Measurements from ENCODE around the gene RNF8. TPM values are rescaled to one million over a fixed set of nuclear protein-coding genes. Genes with fewer than 3 reads are reported as not detected.

Gene RNF8
- total RNA-seq, 1 donor from 2014 or later: 6.3 TPM

DNA sequence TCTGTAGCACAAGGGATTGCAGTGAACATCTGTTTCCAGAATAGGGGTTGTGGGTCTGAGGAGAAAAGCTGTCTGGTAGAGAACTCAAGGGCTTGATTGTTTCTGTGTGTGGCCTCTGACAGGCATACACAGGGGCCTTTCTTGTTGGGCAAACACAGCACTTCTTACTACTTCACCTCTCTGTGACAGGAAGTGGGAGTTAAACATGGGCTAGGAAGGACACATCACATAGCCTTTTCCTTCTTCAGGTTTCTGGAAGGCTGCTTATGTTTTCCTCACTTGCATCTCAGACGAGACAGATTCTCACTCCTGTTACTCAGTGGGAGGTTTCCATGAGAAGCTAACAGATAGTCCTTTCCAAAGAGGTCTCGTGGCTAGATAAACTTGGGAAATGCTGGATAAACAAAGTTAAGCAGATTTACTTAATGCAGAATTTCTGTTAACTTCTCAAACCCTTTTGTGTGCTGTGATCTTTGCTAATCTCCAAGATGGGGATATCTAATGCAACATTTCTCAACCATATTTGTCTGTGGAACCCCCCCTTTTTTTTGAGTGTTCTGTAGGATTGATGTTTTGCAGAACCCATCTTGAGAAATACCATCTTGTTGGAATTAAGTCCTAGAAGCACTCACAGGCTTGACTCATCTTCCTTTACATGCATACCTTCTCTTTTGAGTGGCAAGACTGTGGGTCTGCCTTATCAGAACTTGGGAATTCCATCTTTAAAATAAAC lies 41.9 kb upstream of the RNF8 start:
- Histone ChIP-seq H3K4me3 (ENCODE audit: low read length in 3 of 3) (no peak overlapping the region), H3K9me3 (ENCODE audit: control insufficient read depth in 3 of 3, low read length in 3 of 3) (no peaks in the 10 kb centered on the region), H3K36me3 (ENCODE audit: control insufficient read depth in 3 of 3, insufficient read depth in 3 of 3, low read length in 3 of 3) (peaks cover 32 to 39% (median 33%) of the 10 kb centered on the region in 3 donors), H3K27me3 (ENCODE audit: control insufficient read depth in 3 of 3, insufficient read depth in 3 of 3, low read length in 3 of 3) (no peaks in the 10 kb centered on the region), H3K27ac (ENCODE audit: low read depth, low read length) (no peak overlapping the region), H3K4me1 (ENCODE audit: control insufficient read depth in 3 of 3, insufficient read depth in 3 of 3, low read length in 3 of 3) (peaks cover 0 to 7% (median 5%) of the 10 kb centered on the region in 3 donors), H3K9ac (ENCODE audit: low read depth in 1 of 3, low read length in 3 of 3) (no peak overlapping the region)

DNA sequence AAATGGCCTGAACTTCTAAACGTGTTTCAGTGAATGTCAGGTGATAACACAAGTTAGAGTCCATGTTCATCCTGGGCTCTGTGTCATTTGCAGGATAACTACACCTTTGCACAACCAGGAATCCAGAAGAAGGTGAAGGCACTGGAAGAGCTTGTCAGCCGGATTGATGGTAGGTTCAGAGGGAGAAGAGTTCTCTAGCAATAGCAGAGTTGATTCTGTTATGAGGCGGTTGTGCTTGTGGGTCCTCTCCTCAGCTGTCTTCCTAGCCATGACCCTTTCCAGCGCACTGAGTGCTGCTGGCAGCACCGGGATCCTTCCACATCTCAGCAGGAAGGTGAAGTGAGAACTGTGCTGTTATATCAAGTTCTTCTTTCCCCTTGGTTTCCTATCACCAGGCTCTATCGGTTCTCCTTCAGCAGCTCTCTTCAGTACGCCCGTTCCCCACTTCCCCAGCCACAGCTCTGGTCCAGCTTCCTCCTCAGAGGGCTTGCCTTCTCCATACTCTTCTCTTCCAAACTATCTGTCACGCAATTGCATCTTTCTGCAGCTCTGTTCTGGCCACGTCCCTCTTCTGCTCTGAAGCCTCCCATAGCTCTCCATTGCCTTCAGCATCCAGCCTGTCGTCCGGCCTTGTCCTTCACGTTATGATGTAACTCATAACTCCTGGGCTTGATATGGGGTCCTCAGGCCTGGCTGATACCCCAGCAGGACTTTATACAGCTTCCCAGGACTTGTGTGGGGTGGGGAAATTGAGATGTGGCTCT lies 39.9 kb upstream of the RNF8 start:
- no peaks in the 10 kb centered on the region for H3K9me3 ChIP-seq (ENCODE audit: control insufficient read depth in 3 of 3, low read length in 3 of 3)
- no peak overlapping the region for H3K27ac ChIP-seq (ENCODE audit: low read depth, low read length)
- peaks cover 42 to 56% (median 53%) of the 10 kb centered on the region in 3 donors for H3K36me3 ChIP-seq (ENCODE audit: control insufficient read depth in 3 of 3, insufficient read depth in 3 of 3, low read length in 3 of 3)
- H3K9ac ChIP-seq (ENCODE audit: low read depth in 1 of 3, low read length in 3 of 3): no peak overlapping the region
- no peaks in the 10 kb centered on the region for H3K27me3 ChIP-seq (ENCODE audit: control insufficient read depth in 3 of 3, insufficient read depth in 3 of 3, low read length in 3 of 3)
- peaks cover 0 to 2% (median 0%) of the 10 kb centered on the region in 3 donors for H3K4me1 ChIP-seq (ENCODE audit: control insufficient read depth in 3 of 3, insufficient read depth in 3 of 3, low read length in 3 of 3)
- no peak overlapping the region for H3K4me3 ChIP-seq (ENCODE audit: low read length in 3 of 3)

- Histone ChIP-seq H3K9me3 (ENCODE audit: control insufficient read depth in 3 of 3, low read length in 3 of 3) (no peaks in the 10 kb centered on the region), H3K9ac (ENCODE audit: low read depth in 1 of 3, low read length in 3 of 3) (no peak overlapping the region), H3K36me3 (ENCODE audit: control insufficient read depth in 3 of 3, insufficient read depth in 3 of 3, low read length in 3 of 3) (peaks cover 47 to 62% (median 55%) of the 10 kb centered on the region in 3 donors), H3K27me3 (ENCODE audit: control insufficient read depth in 3 of 3, insufficient read depth in 3 of 3, low read length in 3 of 3) (no peaks in the 10 kb centered on the region), H3K4me1 (ENCODE audit: control insufficient read depth in 3 of 3, insufficient read depth in 3 of 3, low read length in 3 of 3) (no peaks in the 10 kb centered on the region), H3K4me3 (ENCODE audit: low read length in 3 of 3) (no peak overlapping the region), H3K27ac (ENCODE audit: low read depth, low read length) (no peak overlapping the region)
Observed at GRCh38 chr6:37314487-37315156, 39.2 kb upstream of the RNF8 start.

- peaks cover 48 to 64% (median 55%) of the 10 kb centered on the region in 3 donors for H3K36me3 ChIP-seq (ENCODE audit: control insufficient read depth in 3 of 3, insufficient read depth in 3 of 3, low read length in 3 of 3)
- no peaks in the 10 kb centered on the region for H3K9me3 ChIP-seq (ENCODE audit: control insufficient read depth in 3 of 3, low read length in 3 of 3)
- no peaks in the 10 kb centered on the region for H3K27me3 ChIP-seq (ENCODE audit: control insufficient read depth in 3 of 3, insufficient read depth in 3 of 3, low read length in 3 of 3)
- H3K4me1 ChIP-seq (ENCODE audit: control insufficient read depth in 3 of 3, insufficient read depth in 3 of 3, low read length in 3 of 3): no peaks in the 10 kb centered on the region
- H3K9ac ChIP-seq (ENCODE audit: low read depth in 1 of 3, low read length in 3 of 3): no peak overlapping the region
- H3K27ac ChIP-seq (ENCODE audit: low read depth, low read length): no peak overlapping the region
- no peak overlapping the region for H3K4me3 ChIP-seq (ENCODE audit: low read length in 3 of 3)
Observed at GRCh38 chr6:37315157-37315515, 38.6 kb upstream of the RNF8 start.

GRCh38 chr6:37316071-37316470 lies 37.7 kb upstream of the RNF8 start:
- H3K9me3 ChIP-seq (ENCODE audit: control insufficient read depth in 3 of 3, low read length in 3 of 3): no peaks in the 10 kb centered on the region
- H3K27ac ChIP-seq (ENCODE audit: low read depth, low read length): no peak overlapping the region
- no peaks in the 10 kb centered on the region for H3K4me1 ChIP-seq (ENCODE audit: control insufficient read depth in 3 of 3, insufficient read depth in 3 of 3, low read length in 3 of 3)
- no peak overlapping the region for H3K9ac ChIP-seq (ENCODE audit: low read depth in 1 of 3, low read length in 3 of 3)
- H3K4me3 ChIP-seq (ENCODE audit: low read length in 3 of 3): no peak overlapping the region
- peaks cover 52 to 64% (median 55%) of the 10 kb centered on the region in 3 donors for H3K36me3 ChIP-seq (ENCODE audit: control insufficient read depth in 3 of 3, insufficient read depth in 3 of 3, low read length in 3 of 3)
- no peaks in the 10 kb centered on the region for H3K27me3 ChIP-seq (ENCODE audit: control insufficient read depth in 3 of 3, insufficient read depth in 3 of 3, low read length in 3 of 3)

DNA sequence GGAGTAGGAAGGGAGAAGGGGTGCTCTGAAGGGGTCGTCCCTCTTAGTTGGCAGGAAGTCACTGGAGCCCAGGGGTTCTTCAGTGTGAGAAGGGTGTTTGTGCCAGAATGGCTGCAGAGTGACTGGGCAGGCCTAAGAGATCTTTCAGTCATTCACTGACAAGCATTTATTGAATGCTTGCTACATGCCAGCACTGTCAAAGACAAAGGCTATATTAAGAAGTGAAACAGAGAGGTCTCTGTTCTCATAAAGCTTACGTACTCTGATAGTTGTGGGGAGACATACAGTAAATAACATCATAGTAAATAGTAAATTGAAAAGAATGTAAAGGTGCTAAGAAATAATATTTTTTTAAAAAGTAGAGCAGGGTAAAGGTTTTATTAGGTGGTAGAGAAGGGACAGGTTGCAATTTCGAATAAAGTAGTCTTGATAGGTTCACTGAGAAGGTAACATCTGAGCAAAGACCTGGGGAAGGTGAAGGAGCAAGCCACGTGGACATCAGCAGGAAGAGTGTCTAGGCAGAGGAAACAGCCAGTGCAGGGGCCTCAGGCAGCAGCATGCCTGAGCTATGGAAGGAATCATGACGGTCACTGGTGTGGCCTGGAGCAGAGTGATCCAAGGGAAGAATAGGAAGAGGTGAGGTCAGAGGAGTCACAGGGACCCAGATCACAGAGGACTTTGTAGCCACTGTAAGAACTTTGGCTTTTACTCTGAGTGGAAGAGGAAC lies 36.3 kb upstream of the RNF8 start:
- H3K4me1 ChIP-seq (ENCODE audit: control insufficient read depth in 3 of 3, insufficient read depth in 3 of 3, low read length in 3 of 3): no peaks in the 10 kb centered on the region
- no peak overlapping the region for H3K9ac ChIP-seq (ENCODE audit: low read depth in 1 of 3, low read length in 3 of 3)
- H3K4me3 ChIP-seq (ENCODE audit: low read length in 3 of 3): no peak overlapping the region
- peaks cover 54 to 62% (median 55%) of the 10 kb centered on the region in 3 donors for H3K36me3 ChIP-seq (ENCODE audit: control insufficient read depth in 3 of 3, insufficient read depth in 3 of 3, low read length in 3 of 3)
- H3K27ac ChIP-seq (ENCODE audit: low read depth, low read length): no peak overlapping the region
- H3K27me3 ChIP-seq (ENCODE audit: control insufficient read depth in 3 of 3, insufficient read depth in 3 of 3, low read length in 3 of 3): no peaks in the 10 kb centered on the region
- H3K9me3 ChIP-seq (ENCODE audit: control insufficient read depth in 3 of 3, low read length in 3 of 3): no peaks in the 10 kb centered on the region

GRCh38 chr6:37319156-37319555 lies 34.6 kb upstream of the RNF8 start:
- Histone ChIP-seq H3K36me3 (ENCODE audit: control insufficient read depth in 3 of 3, insufficient read depth in 3 of 3, low read length in 3 of 3) (peaks cover 41 to 47% (median 42%) of the 10 kb centered on the region in 3 donors), H3K4me1 (ENCODE audit: control insufficient read depth in 3 of 3, insufficient read depth in 3 of 3, low read length in 3 of 3) (no peaks in the 10 kb centered on the region), H3K9ac (ENCODE audit: low read depth in 1 of 3, low read length in 3 of 3) (no peak overlapping the region), H3K4me3 (ENCODE audit: low read length in 3 of 3) (no peak overlapping the region), H3K27ac (ENCODE audit: low read depth, low read length) (no peak overlapping the region), H3K9me3 (ENCODE audit: control insufficient read depth in 3 of 3, low read length in 3 of 3) (no peaks in the 10 kb centered on the region), H3K27me3 (ENCODE audit: control insufficient read depth in 3 of 3, insufficient read depth in 3 of 3, low read length in 3 of 3) (no peaks in the 10 kb centered on the region)

- H3K4me3 ChIP-seq (ENCODE audit: low read length in 3 of 3): no peak overlapping the region
- H3K9me3 ChIP-seq (ENCODE audit: control insufficient read depth in 3 of 3, low read length in 3 of 3): no peaks in the 10 kb centered on the region
- H3K4me1 ChIP-seq (ENCODE audit: control insufficient read depth in 3 of 3, insufficient read depth in 3 of 3, low read length in 3 of 3): no peaks in the 10 kb centered on the region
- peaks cover 38 to 45% (median 39%) of the 10 kb centered on the region in 3 donors for H3K36me3 ChIP-seq (ENCODE audit: control insufficient read depth in 3 of 3, insufficient read depth in 3 of 3, low read length in 3 of 3)
- no peaks in the 10 kb centered on the region for H3K27me3 ChIP-seq (ENCODE audit: control insufficient read depth in 3 of 3, insufficient read depth in 3 of 3, low read length in 3 of 3)
- no peak overlapping the region for H3K9ac ChIP-seq (ENCODE audit: low read depth in 1 of 3, low read length in 3 of 3)
- no peak overlapping the region for H3K27ac ChIP-seq (ENCODE audit: low read depth, low read length)
Observed at GRCh38 chr6:37319856-37320480, 33.8 kb upstream of the RNF8 start.

DNA sequence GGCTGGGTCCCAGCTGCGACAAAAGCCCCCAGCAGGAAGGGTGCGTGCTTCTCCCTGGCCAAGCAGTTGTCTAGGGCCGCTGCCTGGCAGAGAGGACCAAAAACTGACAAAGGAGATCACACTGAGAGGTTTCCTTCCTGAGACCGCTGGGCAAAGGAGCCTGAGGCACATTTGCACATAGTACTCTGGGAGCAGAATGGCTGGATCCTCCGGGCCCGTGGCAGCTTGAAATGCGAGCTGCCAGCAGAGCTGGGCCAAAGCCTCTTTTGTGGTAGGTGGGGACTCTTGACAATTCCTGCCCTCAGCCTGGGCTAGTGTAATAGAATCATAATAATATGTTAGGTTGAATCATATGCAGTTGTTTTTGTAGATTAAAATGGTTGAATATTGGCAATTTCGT lies 33.1 kb upstream of the RNF8 start:
- H3K9ac ChIP-seq (ENCODE audit: low read depth in 1 of 3, low read length in 3 of 3): no peak overlapping the region
- H3K27me3 ChIP-seq (ENCODE audit: control insufficient read depth in 3 of 3, insufficient read depth in 3 of 3, low read length in 3 of 3): no peaks in the 10 kb centered on the region
- H3K4me3 ChIP-seq (ENCODE audit: low read length in 3 of 3): no peak overlapping the region
- H3K4me1 ChIP-seq (ENCODE audit: control insufficient read depth in 3 of 3, insufficient read depth in 3 of 3, low read length in 3 of 3): no peaks in the 10 kb centered on the region
- H3K9me3 ChIP-seq (ENCODE audit: control insufficient read depth in 3 of 3, low read length in 3 of 3): no peaks in the 10 kb centered on the region
- peaks cover 34 to 39% (median 37%) of the 10 kb centered on the region in 3 donors for H3K36me3 ChIP-seq (ENCODE audit: control insufficient read depth in 3 of 3, insufficient read depth in 3 of 3, low read length in 3 of 3)
- H3K27ac ChIP-seq (ENCODE audit: low read depth, low read length): no peak overlapping the region

All from skeletal muscle tissue (tissue), 4 donors.